HCT116 (cell line): ENCODE results near the gene BRWD1. TPM values are rescaled to one million over a fixed set of nuclear protein-coding genes. Genes with fewer than 3 reads are reported as not detected.

Experiments
- ATAC-seq: fragments of 200-7000 bp; cut with Tn5 transposase; 2 replicates; pipeline ENCODE4 v1.9.1; 2020; ENCODE audit warnings: mild to moderate bottlenecking, moderate library complexity
- BruUV-seq: library from RNA; stranded (reverse); fragments of 400-500 nt; replicated peaks from 2 replicates; lab custom pipeline; 2021; lab: Mats Ljungman, UMichigan
- CTCF ChIA-PET: fragments of 300-600 bp; sonication (Branson Sonifier 250); formaldehyde crosslinking; loops from one replicate; lab custom pipeline; 2021; ENCODE audit warnings: antibody characterized with exemption; lab: Charles Lee
- POLR2A ChIA-PET: fragments of 300-600, 350-600 bp; sonication (Branson Sonifier 250); formaldehyde crosslinking; loops from one replicate; lab custom pipeline; 2021; ENCODE audit warnings: antibody characterized with exemption; lab: Charles Lee
- RAD21 ChIA-PET, 2 experiments: fragments of 300-600 bp; sonication (Branson Sonifier 250); formaldehyde crosslinking; loops; one replicate each; lab custom pipeline; 2023; ENCODE audit warnings: low total read pairs in 2 of 2; ENCODE audit not compliant: uncharacterized antibody in 2 of 2, unreplicated experiment in 2 of 2, low non-redundant PET in 1 of 2; lab: Charles Lee
- DNase-seq: peaks from one replicate; pipeline ENCODE4 v3.0.0-alpha.2; 2010; ENCODE audit warnings: low read depth, low spot score
- H2AFZ ChIP-seq: fragments of 200-600 bp; shearing (Covaris generic), sonication (generic); 2 replicates; pipeline ENCODE4 v1.6.1; 2017; ENCODE audit warnings: low read depth, mixed run types, mixed read lengths, antibody characterized with exemption, low read length; ENCODE audit not compliant: poor library complexity, severe bottlenecking
- H3K27ac ChIP-seq: 2 replicates; pipeline ENCODE4 v1.5.1; 2012; ENCODE audit warnings: low read depth, low read length
- H3K27me3 ChIP-seq: fragments of 200-600 bp; sonication (generic); 2 replicates; pipeline ENCODE4 v1.6.1; 2016; ENCODE audit warnings: mixed run types, low read length, mixed read lengths; ENCODE audit not compliant: insufficient read depth
- H3K36me3 ChIP-seq, 2 experiments: fragments of 200-500 bp in 1 of 2; fragments of 200-600 bp in 1 of 2; sonication (Bioruptor generic) in 1 of 2; sonication (generic) in 1 of 2; 2 replicates each; pipeline versions ENCODE4 v1.5.1 to v1.6.1; 2014 to 2016; ENCODE audit warnings: low read length in 2 of 2, inconsistent platforms in 1 of 2, mixed read lengths in 1 of 2, mixed run types in 1 of 2; ENCODE audit not compliant: insufficient read depth in 2 of 2, control insufficient read depth in 1 of 2
- H3K4me1 ChIP-seq, 2 experiments: fragments of 200-600 bp in 1 of 2; sonication (generic) in 1 of 2; 2 replicates each; pipeline versions ENCODE4 v1.5.1 to v1.6.1; 2012 to 2017; ENCODE audit warnings: low read length in 2 of 2, inconsistent platforms in 1 of 2, mild to moderate bottlenecking in 1 of 2, mixed read lengths in 1 of 2, mixed run types in 1 of 2, moderate library complexity in 1 of 2; ENCODE audit not compliant: insufficient read depth in 2 of 2, control insufficient read depth in 1 of 2
- H3K4me2 ChIP-seq: fragments of 200-600 bp; sonication (generic); 2 replicates; pipeline ENCODE4 v1.6.1; 2017; ENCODE audit warnings: mixed run types, low read length, mixed read lengths
- H3K4me3 ChIP-seq, 2 experiments: fragments of 200-600 bp in 1 of 2; sonication (generic) in 1 of 2; replicated peaks in 1 of 2; 2 replicates each; pipeline ENCODE4 v1.5.1; 2011 to 2016; ENCODE audit warnings: low read length in 2 of 2, control low read depth in 1 of 2, low read depth in 1 of 2, mild to moderate bottlenecking in 1 of 2, mixed read lengths in 1 of 2, mixed run types in 1 of 2
- H3K79me2 ChIP-seq: fragments of 200-600 bp; sonication (generic); 2 replicates; pipeline ENCODE4 v1.6.1; 2017; ENCODE audit warnings: mild to moderate bottlenecking, mixed run types, low read length, moderate library complexity, mixed read lengths; ENCODE audit not compliant: insufficient read depth
- H3K9ac ChIP-seq: fragments of 200-600 bp; sonication (generic); 2 replicates; pipeline ENCODE4 v1.6.1; 2016; ENCODE audit warnings: low read length, mixed read lengths
- H3K9me2 ChIP-seq: fragments of 200-600 bp; sonication (generic), shearing (Covaris generic); 2 replicates; pipeline ENCODE4 v1.6.1; 2017; ENCODE audit warnings: mixed run types, mild to moderate bottlenecking, moderate library complexity; ENCODE audit not compliant: insufficient read depth
- H3K9me3 ChIP-seq, 2 experiments: fragments of 200-500 bp in 1 of 2; fragments of 200-600 bp in 1 of 2; sonication (Bioruptor generic) in 1 of 2; sonication (generic) in 1 of 2; 2 replicates each; pipeline ENCODE4 v1.6.1; 2014 to 2017; ENCODE audit warnings: low read length in 2 of 2, mixed read lengths in 2 of 2, inconsistent platforms in 1 of 2, low read depth in 1 of 2, mild to moderate bottlenecking in 1 of 2, mixed run types in 1 of 2, moderate library complexity in 1 of 2; ENCODE audit not compliant: control insufficient read depth in 1 of 2, insufficient read depth in 1 of 2
- H4K20me1 ChIP-seq: fragments of 200-600 bp; sonication (generic), shearing (Covaris generic); 2 replicates; pipeline ENCODE4 v1.6.1; 2017; ENCODE audit warnings: mixed run types, mild to moderate bottlenecking, moderate library complexity; ENCODE audit not compliant: insufficient read depth
- CBX3 ChIP-seq: IDR thresholded peaks from 2 replicates; pipeline ENCODE4 v1.6.1; 2012; ENCODE audit warnings: low read depth
- CEBPB ChIP-seq: IDR thresholded peaks from 2 replicates; pipeline ENCODE4 v1.6.1; 2012; ENCODE audit warnings: low read depth
- ELF1 ChIP-seq: IDR thresholded peaks from 2 replicates; pipeline ENCODE4 v1.6.1; 2012; ENCODE audit warnings: low read depth, borderline replicate concordance
- EZH2 ChIP-seq: fragments of 200-600 bp; sonication (generic); IDR thresholded peaks from 2 replicates; pipeline ENCODE4 v1.6.1; 2017; ENCODE audit warnings: antibody characterized with exemption, mixed run types
- EZH2phosphoT487 ChIP-seq: fragments of 200-600 bp; IDR thresholded peaks from 2 replicates; pipeline ENCODE4 v1.6.1; 2018; ENCODE audit warnings: antibody characterized with exemption, borderline replicate concordance
- FOSL1 ChIP-seq: IDR thresholded peaks from 2 replicates; pipeline ENCODE4 v1.6.1; 2012; ENCODE audit warnings: low read depth
- POLR2A ChIP-seq: IDR thresholded peaks from 2 replicates; pipeline ENCODE4 v1.7.0; 2011; ENCODE audit warnings: borderline replicate concordance; ENCODE audit not compliant: insufficient read depth, insufficient read length; ENCODE audit errors: extremely low read depth
- SP1 ChIP-seq: IDR thresholded peaks from 2 replicates; pipeline ENCODE4 v1.6.1; 2012; ENCODE audit warnings: low read depth
- SRF ChIP-seq: IDR thresholded peaks from 2 replicates; pipeline ENCODE4 v1.6.1; 2012; ENCODE audit warnings: low read depth
- TCF7L2 ChIP-seq: IDR thresholded peaks from 2 replicates; pipeline ENCODE4 v1.7.0; 2011; ENCODE audit warnings: borderline replicate concordance, inconsistent platforms; ENCODE audit not compliant: insufficient read depth, insufficient read length; ENCODE audit errors: extremely low read depth
- YY1 ChIP-seq: IDR thresholded peaks from 2 replicates; pipeline ENCODE4 v1.6.1; 2011; ENCODE audit warnings: low read length, low read depth, moderate library complexity, mild to moderate bottlenecking; ENCODE audit not compliant: insufficient replicate concordance; ENCODE audit errors: extremely low read depth
- ZFX ChIP-seq: fragments of 450-650 bp; IDR thresholded peaks from 2 replicates; pipeline ENCODE4 v1.6.1; 2017
- ZNF274 ChIP-seq: fragments of 200-500 bp; sonication (Bioruptor generic); IDR thresholded peaks from 2 replicates; pipeline ENCODE4 v1.6.1; 2014; ENCODE audit warnings: mild to moderate bottlenecking, low read depth, low read length, inconsistent platforms
- intact Hi-C: fragments of 100-400 bp; cut with micrococcal nuclease; formaldehyde crosslinking; loops from 2 replicates; pipeline ENCODE4 v1.10.0; 2022
- total RNA-seq: library from RNA; stranded (reverse); gene quantifications from one replicate; pipeline ENCODE4 v1.2.1, GENCODE V29; 2021; ENCODE audit not compliant: unreplicated experiment
- TF ChIP-seq, protein P1 (sequence below): IDR thresholded peaks from 2 replicates; pipeline ENCODE4 v1.6.1; 2012; ENCODE audit warnings: low read depth
- TF ChIP-seq, protein P2 (sequence below): IDR thresholded peaks from 2 replicates; pipeline ENCODE4 v1.6.1; 2012
- TF ChIP-seq, protein P3 (sequence below): IDR thresholded peaks from 2 replicates; pipeline ENCODE4 v1.6.1; 2012
- TF ChIP-seq, protein P4 (sequence below), 3 experiments: fragments of 200-600 bp in 1 of 3; sonication (generic) in 1 of 3; IDR thresholded peaks in 2 of 3; conservative IDR thresholded peaks in 1 of 3; 2 replicates each; pipeline ENCODE4 v1.5.1; 2012 to 2017; ENCODE audit warnings: low read depth in 2 of 3, low read length in 2 of 3, antibody characterized with exemption in 1 of 3, borderline replicate concordance in 1 of 3, control low read depth in 1 of 3, mild to moderate bottlenecking in 1 of 3, mixed read lengths in 1 of 3, mixed run types in 1 of 3, moderate library complexity in 1 of 3; ENCODE audit not compliant: insufficient read depth in 1 of 3
- TF ChIP-seq, protein P5 (sequence below): IDR thresholded peaks from 2 replicates; pipeline ENCODE4 v1.6.1; 2011; ENCODE audit warnings: mild to moderate bottlenecking, low read length, moderate library complexity; ENCODE audit not compliant: insufficient replicate concordance; ENCODE audit errors: extremely low read depth

The BRWD1 gene
- total RNA-seq, 1 experiment from 2014 or later: 33.1 TPM

DNA sequence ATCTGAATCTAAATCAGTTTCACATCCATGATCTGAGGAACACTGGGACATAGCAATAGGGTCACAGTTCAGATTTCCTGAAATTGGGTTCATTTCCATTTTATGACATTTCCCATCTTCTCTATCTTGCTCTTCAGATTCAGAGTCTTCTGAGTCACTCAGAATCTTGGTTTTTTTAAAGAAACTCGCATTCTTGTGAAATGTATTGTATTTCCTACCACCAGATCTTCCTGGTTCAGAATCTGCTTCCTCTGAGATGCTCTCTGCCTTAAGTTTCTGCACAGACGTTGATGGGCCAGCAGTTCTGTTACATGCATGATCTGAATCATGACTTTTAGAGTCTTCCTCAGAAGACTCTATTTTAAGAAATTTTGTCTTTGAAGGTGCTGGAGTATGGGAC lies 114.6 kb downstream of the BRWD1 start:
- H3K4me2 ChIP-seq: no peak overlapping the region
- no peak overlapping the region for H2AFZ ChIP-seq
- H3K9me3 ChIP-seq: no peaks in the 10 kb centered on the region
- ChIA-PET CTCF (no interaction called here), POLR2A (no interaction called here), RAD21 (no interaction called here)
- no peak overlapping the region for H3K9ac ChIP-seq
- no peaks in the 10 kb centered on the region for H3K4me1 ChIP-seq
- H3K36me3 ChIP-seq: peaks cover 37 to 46% of the 10 kb centered on the region in 2 experiments
- TF ChIP-seq CBX3 (no peak), ELF1 (no peak), YY1 (no peak), POLR2A (no peak), EZH2 (no peak), SRF (no peak), ZNF274 (no peak), SP1 (no peak), ZFX (no peak), CEBPB (no peak), TCF7L2 (no peak), FOSL1 (no peak), EZH2phosphoT487 (no peak)
- TF ChIP-seq, protein P1, sequence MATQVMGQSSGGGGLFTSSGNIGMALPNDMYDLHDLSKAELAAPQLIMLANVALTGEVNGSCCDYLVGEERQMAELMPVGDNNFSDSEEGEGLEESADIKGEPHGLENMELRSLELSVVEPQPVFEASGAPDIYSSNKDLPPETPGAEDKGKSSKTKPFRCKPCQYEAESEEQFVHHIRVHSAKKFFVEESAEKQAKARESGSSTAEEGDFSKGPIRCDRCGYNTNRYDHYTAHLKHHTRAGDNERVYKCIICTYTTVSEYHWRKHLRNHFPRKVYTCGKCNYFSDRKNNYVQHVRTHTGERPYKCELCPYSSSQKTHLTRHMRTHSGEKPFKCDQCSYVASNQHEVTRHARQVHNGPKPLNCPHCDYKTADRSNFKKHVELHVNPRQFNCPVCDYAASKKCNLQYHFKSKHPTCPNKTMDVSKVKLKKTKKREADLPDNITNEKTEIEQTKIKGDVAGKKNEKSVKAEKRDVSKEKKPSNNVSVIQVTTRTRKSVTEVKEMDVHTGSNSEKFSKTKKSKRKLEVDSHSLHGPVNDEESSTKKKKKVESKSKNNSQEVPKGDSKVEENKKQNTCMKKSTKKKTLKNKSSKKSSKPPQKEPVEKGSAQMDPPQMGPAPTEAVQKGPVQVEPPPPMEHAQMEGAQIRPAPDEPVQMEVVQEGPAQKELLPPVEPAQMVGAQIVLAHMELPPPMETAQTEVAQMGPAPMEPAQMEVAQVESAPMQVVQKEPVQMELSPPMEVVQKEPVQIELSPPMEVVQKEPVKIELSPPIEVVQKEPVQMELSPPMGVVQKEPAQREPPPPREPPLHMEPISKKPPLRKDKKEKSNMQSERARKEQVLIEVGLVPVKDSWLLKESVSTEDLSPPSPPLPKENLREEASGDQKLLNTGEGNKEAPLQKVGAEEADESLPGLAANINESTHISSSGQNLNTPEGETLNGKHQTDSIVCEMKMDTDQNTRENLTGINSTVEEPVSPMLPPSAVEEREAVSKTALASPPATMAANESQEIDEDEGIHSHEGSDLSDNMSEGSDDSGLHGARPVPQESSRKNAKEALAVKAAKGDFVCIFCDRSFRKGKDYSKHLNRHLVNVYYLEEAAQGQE: no peak
- TF ChIP-seq, protein P2, sequence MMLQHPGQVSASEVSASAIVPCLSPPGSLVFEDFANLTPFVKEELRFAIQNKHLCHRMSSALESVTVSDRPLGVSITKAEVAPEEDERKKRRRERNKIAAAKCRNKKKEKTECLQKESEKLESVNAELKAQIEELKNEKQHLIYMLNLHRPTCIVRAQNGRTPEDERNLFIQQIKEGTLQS: no peak
- TF ChIP-seq, protein P3, sequence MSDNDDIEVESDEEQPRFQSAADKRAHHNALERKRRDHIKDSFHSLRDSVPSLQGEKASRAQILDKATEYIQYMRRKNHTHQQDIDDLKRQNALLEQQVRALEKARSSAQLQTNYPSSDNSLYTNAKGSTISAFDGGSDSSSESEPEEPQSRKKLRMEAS: no peak
- TF ChIP-seq, protein P4, sequence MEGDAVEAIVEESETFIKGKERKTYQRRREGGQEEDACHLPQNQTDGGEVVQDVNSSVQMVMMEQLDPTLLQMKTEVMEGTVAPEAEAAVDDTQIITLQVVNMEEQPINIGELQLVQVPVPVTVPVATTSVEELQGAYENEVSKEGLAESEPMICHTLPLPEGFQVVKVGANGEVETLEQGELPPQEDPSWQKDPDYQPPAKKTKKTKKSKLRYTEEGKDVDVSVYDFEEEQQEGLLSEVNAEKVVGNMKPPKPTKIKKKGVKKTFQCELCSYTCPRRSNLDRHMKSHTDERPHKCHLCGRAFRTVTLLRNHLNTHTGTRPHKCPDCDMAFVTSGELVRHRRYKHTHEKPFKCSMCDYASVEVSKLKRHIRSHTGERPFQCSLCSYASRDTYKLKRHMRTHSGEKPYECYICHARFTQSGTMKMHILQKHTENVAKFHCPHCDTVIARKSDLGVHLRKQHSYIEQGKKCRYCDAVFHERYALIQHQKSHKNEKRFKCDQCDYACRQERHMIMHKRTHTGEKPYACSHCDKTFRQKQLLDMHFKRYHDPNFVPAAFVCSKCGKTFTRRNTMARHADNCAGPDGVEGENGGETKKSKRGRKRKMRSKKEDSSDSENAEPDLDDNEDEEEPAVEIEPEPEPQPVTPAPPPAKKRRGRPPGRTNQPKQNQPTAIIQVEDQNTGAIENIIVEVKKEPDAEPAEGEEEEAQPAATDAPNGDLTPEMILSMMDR (IDR thresholded peaks at IDR 0.05 in 2 of 3, conservative IDR thresholded peaks at IDR 0.05 in 1 of 3; ENCODE audit: borderline replicate concordance in 1 of 3, insufficient read depth in 1 of 3, low read depth in 2 of 3, low read length in 2 of 3): no peak
- TF ChIP-seq, protein P5, sequence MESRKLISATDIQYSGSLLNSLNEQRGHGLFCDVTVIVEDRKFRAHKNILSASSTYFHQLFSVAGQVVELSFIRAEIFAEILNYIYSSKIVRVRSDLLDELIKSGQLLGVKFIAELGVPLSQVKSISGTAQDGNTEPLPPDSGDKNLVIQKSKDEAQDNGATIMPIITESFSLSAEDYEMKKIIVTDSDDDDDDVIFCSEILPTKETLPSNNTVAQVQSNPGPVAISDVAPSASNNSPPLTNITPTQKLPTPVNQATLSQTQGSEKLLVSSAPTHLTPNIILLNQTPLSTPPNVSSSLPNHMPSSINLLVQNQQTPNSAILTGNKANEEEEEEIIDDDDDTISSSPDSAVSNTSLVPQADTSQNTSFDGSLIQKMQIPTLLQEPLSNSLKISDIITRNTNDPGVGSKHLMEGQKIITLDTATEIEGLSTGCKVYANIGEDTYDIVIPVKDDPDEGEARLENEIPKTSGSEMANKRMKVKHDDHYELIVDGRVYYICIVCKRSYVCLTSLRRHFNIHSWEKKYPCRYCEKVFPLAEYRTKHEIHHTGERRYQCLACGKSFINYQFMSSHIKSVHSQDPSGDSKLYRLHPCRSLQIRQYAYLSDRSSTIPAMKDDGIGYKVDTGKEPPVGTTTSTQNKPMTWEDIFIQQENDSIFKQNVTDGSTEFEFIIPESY: no peak
- no peak overlapping the region for H3K27ac ChIP-seq
- BruUV-seq: no TSS peak
- intact Hi-C loops: no loop called here
- H3K9me2 ChIP-seq: no peaks in the 10 kb centered on the region
- ATAC-seq (no peak), DNase-seq (no peak)
- H3K4me3 ChIP-seq: no peak overlapping the region
- no peaks in the 10 kb centered on the region for H3K79me2 ChIP-seq
- no peaks in the 10 kb centered on the region for H4K20me1 ChIP-seq
- no peaks in the 10 kb centered on the region for H3K27me3 ChIP-seq
